Ascending aorta (tissue), 2 donors: Measurements from ENCODE around the gene CUTA. TPM values are rescaled to one million over a fixed set of nuclear protein-coding genes. Genes with fewer than 3 reads are reported as not detected.

Source experiments
- DNase-seq, 2 donors: peaks; one replicate each; pipeline ENCODE4 v3.0.0-alpha.2; 2019; ENCODE audit warnings: low spot score in 2 of 2
- H3K27ac ChIP-seq, 2 donors: fragments of 200-600 bp; sonication (generic); one replicate each; pipeline ENCODE4 v1.5.1; 2016 to 2017; ENCODE audit warnings: mild to moderate bottlenecking in 1 of 2
- H3K27me3 ChIP-seq: fragments of 200-600 bp; sonication (generic); one replicate; pipeline ENCODE4 v1.5.1; 2017
- H3K36me3 ChIP-seq, 2 donors: fragments of 200-600 bp; sonication (generic); one replicate each; pipeline ENCODE4 v1.5.1; 2016
- H3K4me1 ChIP-seq, 2 donors: fragments of 200-600 bp; sonication (generic); one replicate each; pipeline ENCODE4 v1.5.1; 2016 to 2017; ENCODE audit warnings: mild to moderate bottlenecking in 1 of 2
- H3K4me3 ChIP-seq, 2 donors: fragments of 200-600 bp; sonication (generic); one replicate each; pipeline ENCODE4 v1.5.1; 2016 to 2017; ENCODE audit warnings: mild to moderate bottlenecking in 1 of 2
- H3K9me3 ChIP-seq, 2 donors: fragments of 200-600 bp; sonication (generic); one replicate each; pipeline ENCODE4 v1.5.1; 2016
- intact Hi-C: fragments of 100-400 bp; cut with DNase I; formaldehyde crosslinking; loops from one replicate; pipeline ENCODE4 v1.15.1; 2023
- total RNA-seq: library from RNA; depleted of rRNA; stranded (reverse); fragments of >200 nt; gene quantifications from one replicate; pipeline ENCODE4 v1.1.0, GENCODE V29; 2016
- TF ChIP-seq, protein P1 (sequence below), 3 experiments: fragments of 200-600 bp in 2 of 3; fragments of 450-650 bp in 1 of 3; sonication (generic) in 2 of 3; IDR thresholded peaks; one replicate each; pipeline ENCODE4 v1.5.1; 2016 to 2019; ENCODE audit warnings: antibody characterized with exemption in 3 of 3, mild to moderate bottlenecking in 1 of 3, moderate library complexity in 1 of 3

CUTA gene
- total RNA-seq, 1 donor from 2014 or later, result 77.2 TPM

DNA sequence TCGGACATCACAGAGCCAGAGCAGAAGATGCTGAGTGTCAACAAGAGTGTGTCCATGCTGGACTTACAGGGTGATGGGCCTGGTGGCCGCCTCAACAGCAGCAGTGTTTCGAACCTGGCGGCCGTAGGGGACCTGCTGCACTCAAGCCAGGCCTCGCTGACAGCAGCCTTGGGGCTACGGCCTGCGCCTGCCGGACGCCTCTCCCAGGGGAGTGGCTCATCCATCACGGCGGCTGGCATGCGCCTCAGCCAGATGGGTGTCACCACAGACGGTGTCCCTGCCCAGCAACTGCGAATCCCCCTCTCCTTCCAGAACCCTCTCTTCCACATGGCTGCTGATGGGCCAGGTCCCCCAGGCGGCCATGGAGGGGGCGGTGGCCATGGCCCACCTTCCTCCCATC, 25.1 kb upstream of the CUTA start:
- intact Hi-C loops, result no loop called here
- Histone ChIP-seq H3K9me3 (no peaks in the 10 kb centered on the region), H3K27me3 (no peaks in the 10 kb centered on the region), H3K36me3 (peaks cover 49 to 69% of the 10 kb centered on the region in 2 donors), H3K27ac (no peak overlapping the region), H3K4me3 (no peak overlapping the region), H3K4me1 (no peaks in the 10 kb centered on the region)
- DNase-seq, result no peak
- TF ChIP-seq, protein P1, sequence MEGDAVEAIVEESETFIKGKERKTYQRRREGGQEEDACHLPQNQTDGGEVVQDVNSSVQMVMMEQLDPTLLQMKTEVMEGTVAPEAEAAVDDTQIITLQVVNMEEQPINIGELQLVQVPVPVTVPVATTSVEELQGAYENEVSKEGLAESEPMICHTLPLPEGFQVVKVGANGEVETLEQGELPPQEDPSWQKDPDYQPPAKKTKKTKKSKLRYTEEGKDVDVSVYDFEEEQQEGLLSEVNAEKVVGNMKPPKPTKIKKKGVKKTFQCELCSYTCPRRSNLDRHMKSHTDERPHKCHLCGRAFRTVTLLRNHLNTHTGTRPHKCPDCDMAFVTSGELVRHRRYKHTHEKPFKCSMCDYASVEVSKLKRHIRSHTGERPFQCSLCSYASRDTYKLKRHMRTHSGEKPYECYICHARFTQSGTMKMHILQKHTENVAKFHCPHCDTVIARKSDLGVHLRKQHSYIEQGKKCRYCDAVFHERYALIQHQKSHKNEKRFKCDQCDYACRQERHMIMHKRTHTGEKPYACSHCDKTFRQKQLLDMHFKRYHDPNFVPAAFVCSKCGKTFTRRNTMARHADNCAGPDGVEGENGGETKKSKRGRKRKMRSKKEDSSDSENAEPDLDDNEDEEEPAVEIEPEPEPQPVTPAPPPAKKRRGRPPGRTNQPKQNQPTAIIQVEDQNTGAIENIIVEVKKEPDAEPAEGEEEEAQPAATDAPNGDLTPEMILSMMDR (IDR thresholded peaks at IDR 0.05), result no peak

DNA sequence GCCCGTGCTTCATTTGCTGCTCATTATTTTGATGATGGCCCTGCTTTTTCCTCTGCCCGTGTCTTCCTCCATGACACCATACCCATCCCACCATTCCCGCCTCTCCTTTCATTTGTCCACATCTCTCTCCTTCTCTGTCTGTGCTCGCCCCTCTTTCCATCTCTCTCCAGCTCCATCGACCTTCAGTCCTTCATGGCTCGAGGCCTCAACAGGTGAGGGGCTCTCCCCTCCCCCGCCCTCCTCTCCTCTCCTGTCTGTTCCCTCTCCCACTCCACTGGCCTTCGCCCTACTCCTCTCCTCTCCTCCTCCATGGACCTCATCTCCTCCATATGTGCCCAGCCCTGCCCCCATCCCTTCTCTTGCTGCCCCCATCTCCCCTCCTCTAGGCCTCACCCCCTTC, 24.4 kb upstream of the CUTA start:
- H3K4me1 ChIP-seq, result no peaks in the 10 kb centered on the region
- H3K4me3 ChIP-seq, result no peak overlapping the region
- TF ChIP-seq, protein P1 (IDR thresholded peaks at IDR 0.05), result no peak
- H3K27me3 ChIP-seq, result no peaks in the 10 kb centered on the region
- no peak overlapping the region for H3K27ac ChIP-seq
- H3K36me3 ChIP-seq, result peaks cover 57 to 71% of the 10 kb centered on the region in 2 donors
- H3K9me3 ChIP-seq, result no peaks in the 10 kb centered on the region
- intact Hi-C loops, result no loop called here
- DNase-seq, result no peak

DNA sequence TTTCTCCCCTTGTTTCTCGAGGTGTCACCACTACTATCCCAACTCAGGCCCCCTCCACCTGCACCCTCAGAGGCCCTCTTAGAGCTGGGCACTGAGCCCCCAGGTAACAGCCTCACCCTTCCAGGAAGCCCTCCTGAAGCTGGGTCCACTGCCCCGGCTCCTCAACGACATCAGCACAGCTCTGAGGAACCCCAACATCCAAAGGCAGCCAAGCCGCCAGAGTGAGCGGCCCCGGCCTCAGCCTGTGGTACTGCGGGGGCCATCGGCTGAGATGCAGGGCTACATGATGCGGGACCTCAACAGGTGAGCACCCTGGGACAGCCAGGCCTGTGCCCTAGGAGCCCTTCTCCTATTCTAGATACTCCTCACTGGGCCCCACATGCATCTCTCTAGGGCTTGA, 23.6 kb upstream of the CUTA start:
- no peaks in the 10 kb centered on the region for H3K4me1 ChIP-seq
- TF ChIP-seq, protein P1 (IDR thresholded peaks at IDR 0.05), result no peak
- intact Hi-C loops, result no loop called here
- no peak overlapping the region for H3K27ac ChIP-seq
- H3K27me3 ChIP-seq, result no peaks in the 10 kb centered on the region
- no peak for DNase-seq
- no peak overlapping the region for H3K4me3 ChIP-seq
- H3K36me3 ChIP-seq, result peaks cover 59 to 71% of the 10 kb centered on the region in 2 donors
- no peaks in the 10 kb centered on the region for H3K9me3 ChIP-seq

DNA sequence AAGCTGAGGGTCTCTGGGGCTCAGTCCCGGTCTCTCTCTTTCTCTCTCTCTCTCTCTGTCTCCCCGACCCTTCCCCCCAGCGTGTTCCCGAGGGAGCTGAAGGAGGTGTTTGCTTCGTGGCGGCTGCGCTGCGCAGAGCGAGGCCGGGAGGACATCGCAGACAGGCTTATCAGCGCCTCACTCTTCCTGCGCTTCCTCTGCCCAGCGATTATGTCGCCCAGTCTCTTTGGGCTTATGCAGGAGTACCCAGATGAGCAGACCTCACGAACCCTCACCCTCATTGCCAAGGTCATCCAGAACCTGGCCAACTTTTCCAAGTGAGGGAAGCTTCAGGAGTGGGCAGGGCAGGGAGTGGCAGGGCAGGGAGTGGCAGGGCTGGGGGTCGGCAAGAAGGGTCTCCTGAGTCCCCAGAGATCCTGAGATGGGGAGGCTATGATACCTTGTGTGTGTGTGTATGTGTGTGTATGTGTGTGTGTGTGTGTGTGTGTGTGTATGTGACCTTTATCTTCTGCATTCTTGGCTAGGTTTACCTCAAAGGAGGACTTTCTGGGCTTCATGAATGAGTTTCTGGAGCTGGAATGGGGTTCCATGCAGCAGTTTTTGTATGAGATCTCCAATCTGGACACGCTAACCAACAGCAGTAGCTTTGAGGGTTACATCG, 22.9 kb upstream of the CUTA start:
- H3K36me3 ChIP-seq, result peaks cover 62 to 71% of the 10 kb centered on the region in 2 donors
- intact Hi-C loops, result no loop called here
- TF ChIP-seq, protein P1 (IDR thresholded peaks at IDR 0.05), result no peak
- no peaks in the 10 kb centered on the region for H3K4me1 ChIP-seq
- DNase-seq, result no peak
- no peak overlapping the region for H3K4me3 ChIP-seq
- no peaks in the 10 kb centered on the region for H3K27me3 ChIP-seq
- H3K9me3 ChIP-seq, result no peaks in the 10 kb centered on the region
- no peak overlapping the region for H3K27ac ChIP-seq

DNA sequence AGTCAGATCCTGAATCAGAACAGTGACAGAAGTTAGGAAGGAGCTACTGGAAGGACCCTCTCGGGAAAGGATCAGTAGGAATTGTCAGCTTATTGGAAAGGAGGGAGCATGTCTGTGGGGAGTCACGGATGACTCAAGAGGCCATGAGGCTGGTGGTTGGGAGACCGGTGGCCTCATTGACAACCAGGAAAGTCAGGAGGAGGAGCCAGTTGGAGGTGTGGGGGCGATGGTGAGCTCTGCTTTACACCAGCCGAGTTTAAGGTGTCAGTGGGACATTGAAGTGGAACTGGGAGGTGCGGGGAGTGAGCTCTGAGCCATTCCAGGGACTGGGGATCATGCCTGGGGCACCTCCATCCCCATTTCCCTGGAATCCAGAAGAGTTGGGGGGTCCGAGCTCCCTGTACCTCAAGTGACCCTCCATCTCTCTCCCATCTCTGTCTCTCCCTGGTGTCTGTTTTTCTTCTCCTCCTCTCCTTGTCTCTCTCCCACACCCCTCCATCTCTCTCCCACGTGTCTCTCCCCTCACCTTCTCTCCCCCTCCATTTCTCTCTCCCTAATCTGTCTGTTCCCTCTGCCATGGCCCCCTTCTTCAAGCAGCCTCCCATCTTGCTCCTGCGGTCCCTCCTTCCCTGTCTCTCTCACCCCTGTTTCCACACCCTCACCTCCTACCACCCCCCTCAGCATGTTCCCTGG, 22.2 kb upstream of the CUTA start:
- Histone ChIP-seq H3K27ac (no peak overlapping the region), H3K9me3 (no peaks in the 10 kb centered on the region), H3K4me3 (no peak overlapping the region), H3K27me3 (no peaks in the 10 kb centered on the region), H3K4me1 (no peaks in the 10 kb centered on the region), H3K36me3 (peaks cover 69 to 76% of the 10 kb centered on the region in 2 donors)
- TF ChIP-seq, protein P1 (IDR thresholded peaks at IDR 0.05), result no peak
- intact Hi-C loops, result no loop called here
- no peak for DNase-seq
